DOHH2 (cell line): Measurements from ENCODE around the gene FRAS1.

Experiments used
- H3F3A ChIP-seq: fragments of 200-600 bp; sonication (generic), shearing (Covaris generic); 2 replicates; pipeline ENCODE4 v1.6.0; 2016; ENCODE audit warnings: antibody characterized with exemption, mild to moderate bottlenecking; ENCODE audit not compliant: control insufficient read depth, insufficient read depth
- H3K27ac ChIP-seq: fragments of 200-600 bp; sonication (generic); 2 replicates; pipeline ENCODE4 v1.5.1; 2014; ENCODE audit warnings: low read depth, mild to moderate bottlenecking, low read length, moderate library complexity
- H3K27me3 ChIP-seq: fragments of 200-600 bp; sonication (generic); 2 replicates; pipeline ENCODE4 v1.6.1; 2014; ENCODE audit warnings: mild to moderate bottlenecking, low read length, mixed read lengths; ENCODE audit not compliant: control insufficient read depth
- H3K36me3 ChIP-seq: fragments of 200-600 bp; sonication (generic); 2 replicates; pipeline ENCODE4 v1.6.1; 2014; ENCODE audit warnings: mild to moderate bottlenecking, low read length, moderate library complexity, mixed read lengths; ENCODE audit not compliant: control insufficient read depth
- H3K4me1 ChIP-seq: fragments of 200-600 bp; sonication (generic); 2 replicates; pipeline ENCODE4 v1.6.1; 2014; ENCODE audit warnings: mild to moderate bottlenecking, low read length, mixed read lengths; ENCODE audit not compliant: control insufficient read depth
- H3K4me2 ChIP-seq: fragments of 200-600 bp; sonication (generic); 2 replicates; pipeline ENCODE4 v1.6.0; 2014; ENCODE audit warnings: mild to moderate bottlenecking, low read length, moderate library complexity
- H3K4me3 ChIP-seq: fragments of 200-600 bp; sonication (generic); 2 replicates; pipeline ENCODE4 v1.5.1; 2014; ENCODE audit warnings: mild to moderate bottlenecking, low read length, mixed read lengths
- H3K79me2 ChIP-seq: fragments of 200-600 bp; sonication (generic); 2 replicates; pipeline ENCODE4 v1.6.1; 2014; ENCODE audit warnings: mild to moderate bottlenecking, low read length, mixed read lengths; ENCODE audit not compliant: control insufficient read depth
- H3K9me2 ChIP-seq: fragments of 200-600 bp; sonication (generic); replicated peaks from 2 replicates; pipeline ENCODE4 v1.6.1; 2014; ENCODE audit warnings: mild to moderate bottlenecking, low read length, mixed read lengths; ENCODE audit not compliant: control insufficient read depth
- H3K9me3 ChIP-seq: fragments of 200-600 bp; sonication (generic); 2 replicates; pipeline ENCODE4 v1.6.1; 2014; ENCODE audit warnings: antibody characterized with exemption, low read length, mixed read lengths; ENCODE audit not compliant: control insufficient read depth, insufficient read depth
- H4K20me1 ChIP-seq: fragments of 200-600 bp; sonication (generic); 2 replicates; pipeline ENCODE4 v1.6.0; 2014; ENCODE audit warnings: low read depth, mild to moderate bottlenecking, antibody characterized with exemption, low read length, moderate library complexity; ENCODE audit not compliant: control insufficient read depth, insufficient read depth
- EZH2phosphoT487 ChIP-seq: fragments of 200-600 bp; sonication (generic); IDR thresholded peaks from 2 replicates; pipeline ENCODE4 v1.6.1; 2017; ENCODE audit warnings: borderline replicate concordance, mild to moderate bottlenecking, antibody characterized with exemption, low read length, moderate library complexity, mixed read lengths
- TF ChIP-seq, protein P1 (sequence below): fragments of 200-600 bp; sonication (generic); IDR thresholded peaks from one replicate; pipeline ENCODE4 v1.5.1; 2014; ENCODE audit warnings: antibody characterized with exemption, mild to moderate bottlenecking, low read depth, low read length; ENCODE audit not compliant: poor library complexity, severe bottlenecking

The FRAS1 gene

DNA sequence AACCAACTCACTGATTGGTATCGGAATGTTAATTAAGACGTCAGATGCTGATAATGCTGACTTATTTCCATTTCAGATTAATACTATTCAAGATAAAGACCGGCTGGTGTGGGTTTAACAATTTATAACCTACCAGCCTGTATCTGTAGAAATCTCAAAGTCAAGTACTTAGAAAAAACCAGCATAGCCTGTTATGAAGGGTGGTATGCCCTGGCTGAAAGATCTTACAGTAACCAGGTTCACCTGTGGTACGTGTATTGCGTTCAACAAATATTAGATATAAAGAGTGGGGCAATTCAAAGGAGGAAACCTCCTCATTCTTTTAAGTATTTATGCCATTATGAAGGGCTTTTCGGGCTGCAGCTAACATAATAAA is 253.6 kb downstream of the FRAS1 start:
- no peaks in the 10 kb centered on the region for H4K20me1 ChIP-seq
- no peaks in the 10 kb centered on the region for H3K36me3 ChIP-seq
- H3K27me3 ChIP-seq: no peaks in the 10 kb centered on the region
- H3K4me2 ChIP-seq: no peak overlapping the region
- no peaks in the 10 kb centered on the region for H3K9me3 ChIP-seq
- H3K79me2 ChIP-seq: no peaks in the 10 kb centered on the region
- H3F3A ChIP-seq: no peaks in the 10 kb centered on the region
- no peaks in the 10 kb centered on the region for H3K4me1 ChIP-seq
- no peak overlapping the region for H3K4me3 ChIP-seq
- no peak overlapping the region for H3K27ac ChIP-seq
- TF ChIP-seq EZH2phosphoT487: no peak
- TF ChIP-seq, protein P1, sequence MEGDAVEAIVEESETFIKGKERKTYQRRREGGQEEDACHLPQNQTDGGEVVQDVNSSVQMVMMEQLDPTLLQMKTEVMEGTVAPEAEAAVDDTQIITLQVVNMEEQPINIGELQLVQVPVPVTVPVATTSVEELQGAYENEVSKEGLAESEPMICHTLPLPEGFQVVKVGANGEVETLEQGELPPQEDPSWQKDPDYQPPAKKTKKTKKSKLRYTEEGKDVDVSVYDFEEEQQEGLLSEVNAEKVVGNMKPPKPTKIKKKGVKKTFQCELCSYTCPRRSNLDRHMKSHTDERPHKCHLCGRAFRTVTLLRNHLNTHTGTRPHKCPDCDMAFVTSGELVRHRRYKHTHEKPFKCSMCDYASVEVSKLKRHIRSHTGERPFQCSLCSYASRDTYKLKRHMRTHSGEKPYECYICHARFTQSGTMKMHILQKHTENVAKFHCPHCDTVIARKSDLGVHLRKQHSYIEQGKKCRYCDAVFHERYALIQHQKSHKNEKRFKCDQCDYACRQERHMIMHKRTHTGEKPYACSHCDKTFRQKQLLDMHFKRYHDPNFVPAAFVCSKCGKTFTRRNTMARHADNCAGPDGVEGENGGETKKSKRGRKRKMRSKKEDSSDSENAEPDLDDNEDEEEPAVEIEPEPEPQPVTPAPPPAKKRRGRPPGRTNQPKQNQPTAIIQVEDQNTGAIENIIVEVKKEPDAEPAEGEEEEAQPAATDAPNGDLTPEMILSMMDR: no peak
- H3K9me2 ChIP-seq: no peaks in the 10 kb centered on the region

GRCh38 chr4:78311306-78311705 is 254.2 kb downstream of the FRAS1 start:
- Histone ChIP-seq H4K20me1 (no peaks in the 10 kb centered on the region), H3K79me2 (no peaks in the 10 kb centered on the region), H3K4me2 (no peak overlapping the region), H3K27me3 (no peaks in the 10 kb centered on the region), H3K9me3 (no peaks in the 10 kb centered on the region), H3F3A (no peaks in the 10 kb centered on the region), H3K4me1 (no peaks in the 10 kb centered on the region), H3K9me2 (no peaks in the 10 kb centered on the region), H3K27ac (no peak overlapping the region), H3K4me3 (no peak overlapping the region), H3K36me3 (no peaks in the 10 kb centered on the region)
- TF ChIP-seq EZH2phosphoT487: no peak
- TF ChIP-seq, protein P1: no peak

DNA sequence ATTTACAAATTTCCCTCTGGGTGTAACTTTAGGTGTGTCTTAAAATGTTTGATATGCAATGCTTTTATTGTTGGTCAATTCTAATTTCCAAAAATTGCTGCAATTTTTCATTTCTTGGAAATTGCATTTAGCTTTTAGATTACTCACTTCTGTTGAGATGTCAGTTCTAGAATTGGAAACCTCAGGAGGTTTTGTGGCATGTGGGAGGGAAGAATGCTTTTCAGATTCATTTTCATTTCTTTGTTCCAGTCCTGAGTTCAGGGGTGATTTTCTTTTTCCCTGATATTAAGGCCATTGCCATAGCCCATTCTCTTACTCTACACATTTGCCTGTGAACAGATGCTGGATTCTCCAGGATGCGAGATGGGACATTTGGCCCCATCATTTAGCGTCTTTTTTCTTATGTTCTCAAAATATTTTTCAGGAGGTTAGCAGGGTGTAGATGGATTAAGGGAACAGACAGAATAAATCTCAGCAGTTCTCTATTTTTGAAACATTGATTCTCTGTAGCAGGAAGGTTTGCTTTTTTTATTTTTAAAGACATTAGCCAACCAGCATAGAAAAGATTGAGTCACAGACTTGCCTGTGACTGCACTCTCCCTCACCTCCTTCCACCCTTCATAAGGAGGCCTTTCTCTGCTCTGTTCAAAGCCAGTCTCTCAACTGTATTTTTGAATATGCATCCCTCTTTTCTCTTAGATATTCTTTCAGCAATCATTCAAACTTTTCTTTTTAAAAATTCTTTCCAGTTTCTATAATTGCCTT is 256.0 kb downstream of the FRAS1 start:
- no peaks in the 10 kb centered on the region for H3K9me3 ChIP-seq
- H3K4me1 ChIP-seq: no peaks in the 10 kb centered on the region
- H3K36me3 ChIP-seq: no peaks in the 10 kb centered on the region
- no peaks in the 10 kb centered on the region for H3F3A ChIP-seq
- no peak overlapping the region for H3K27ac ChIP-seq
- H4K20me1 ChIP-seq: no peaks in the 10 kb centered on the region
- TF ChIP-seq EZH2phosphoT487: no peak
- TF ChIP-seq, protein P1: no peak
- H3K79me2 ChIP-seq: no peaks in the 10 kb centered on the region
- H3K4me3 ChIP-seq: no peak overlapping the region
- no peaks in the 10 kb centered on the region for H3K27me3 ChIP-seq
- H3K9me2 ChIP-seq: no peaks in the 10 kb centered on the region
- H3K4me2 ChIP-seq: no peak overlapping the region
